ENCODE measurements around the gene ARID1A.

Gene ARID1A

GRCh38 chr1:26811057-26811456 is 115.2 kb downstream of the ARID1A start:
- no CpG with 5 or more reads among the region's 4 CpGs for WGBS, 2 donors (ENCODE audit: extremely low coverage in 2 of 2, insufficient read length in 2 of 2, insufficient replicate concordance in 1 of 2)

GRCh38 chr1:26811708-26812107 is 115.9 kb downstream of the ARID1A start:
- no peak overlapping the region for H3K4me3 ChIP-seq (ENCODE audit: low read length in 2 of 2)
- H3K36me3 ChIP-seq (replicated peaks in 1 of 2; ENCODE audit: control insufficient read depth in 2 of 2, insufficient read depth in 2 of 2, low read length in 2 of 2): no peaks in the 10 kb centered on the region
- H3K27ac ChIP-seq (replicated peaks; ENCODE audit: low read length): no peak overlapping the region
- H3K79me1 ChIP-seq (ENCODE audit: low read depth, low read length): no peaks in the 10 kb centered on the region
- peaks cover 0 to 2% of the 10 kb centered on the region in 2 donors for H3K9me3 ChIP-seq (replicated peaks in 1 of 2; ENCODE audit: control insufficient read depth in 2 of 2, insufficient read depth in 1 of 2, low read depth in 1 of 2, low read length in 2 of 2)
- no peak overlapping the region for H4K8ac ChIP-seq (ENCODE audit: low read depth, low read length)
- H3K18ac ChIP-seq (ENCODE audit: low read length): no peak overlapping the region
- no peak overlapping the region for H2AFZ ChIP-seq (ENCODE audit: low read length)
- no peak overlapping the region for H2BK120ac ChIP-seq (ENCODE audit: low read depth, low read length)
- no peak overlapping the region for H4K91ac ChIP-seq (ENCODE audit: low read depth, low read length, poor library complexity)
- H2BK5ac ChIP-seq (ENCODE audit: low read length): no peak overlapping the region
- H3K4me1 ChIP-seq (ENCODE audit: control insufficient read depth in 2 of 2, insufficient read depth in 1 of 2, low read depth in 1 of 2, low read length in 2 of 2): no peaks in the 10 kb centered on the region
- no peaks in the 10 kb centered on the region for H3K27me3 ChIP-seq (ENCODE audit: control insufficient read depth in 3 of 3, insufficient read depth in 3 of 3, low read depth in 1 of 3, low read length in 3 of 3)
- no peak overlapping the region for H2BK15ac ChIP-seq (ENCODE audit: low read length)
- H2BK12ac ChIP-seq (ENCODE audit: low read length): no peak overlapping the region
- H2AK5ac ChIP-seq (ENCODE audit: low read depth, low read length): no peak overlapping the region
- DNase-seq (ENCODE audit: low spot score): no peak
- no peak overlapping the region for H3K9ac ChIP-seq (ENCODE audit: low read depth, low read length, poor library complexity)
- H3K4ac ChIP-seq (ENCODE audit: low read length): no peak overlapping the region
- no peak overlapping the region for H3K23ac ChIP-seq (ENCODE audit: low read depth, low read length, poor library complexity)
- H3K4me2 ChIP-seq (ENCODE audit: insufficient read depth, low read length, poor library complexity, severe bottlenecking): no peak overlapping the region
- H3K14ac ChIP-seq (ENCODE audit: low read length): no peak overlapping the region

More at GRCh38 chr1:26811057-26811456, 115.2 kb downstream of the ARID1A start:
- Histone ChIP-seq H3K9ac (ENCODE audit: low read depth, low read length, poor library complexity) (no peak overlapping the region), H4K91ac (ENCODE audit: low read depth, low read length, poor library complexity) (no peak overlapping the region), H3K4me1 (ENCODE audit: control insufficient read depth in 2 of 2, insufficient read depth in 1 of 2, low read depth in 1 of 2, low read length in 2 of 2) (no peaks in the 10 kb centered on the region), H3K4me2 (ENCODE audit: insufficient read depth, low read length, poor library complexity, severe bottlenecking) (no peak overlapping the region), H3K27ac (replicated peaks; ENCODE audit: low read length) (no peak overlapping the region), H3K9me3 (replicated peaks in 1 of 2; ENCODE audit: control insufficient read depth in 2 of 2, insufficient read depth in 1 of 2, low read depth in 1 of 2, low read length in 2 of 2) (peaks cover 0 to 2% of the 10 kb centered on the region in 2 donors), H2BK5ac (ENCODE audit: low read length) (no peak overlapping the region), H3K23ac (ENCODE audit: low read depth, low read length, poor library complexity) (no peak overlapping the region), H3K4ac (ENCODE audit: low read length) (no peak overlapping the region), H3K14ac (ENCODE audit: low read length) (no peak overlapping the region), H2BK12ac (ENCODE audit: low read length) (no peak overlapping the region), H4K8ac (ENCODE audit: low read depth, low read length) (no peak overlapping the region), H3K79me1 (ENCODE audit: low read depth, low read length) (no peaks in the 10 kb centered on the region), H3K36me3 (replicated peaks in 1 of 2; ENCODE audit: control insufficient read depth in 2 of 2, insufficient read depth in 2 of 2, low read length in 2 of 2) (no peaks in the 10 kb centered on the region), H3K27me3 (ENCODE audit: control insufficient read depth in 3 of 3, insufficient read depth in 3 of 3, low read depth in 1 of 3, low read length in 3 of 3) (no peaks in the 10 kb centered on the region), H3K18ac (ENCODE audit: low read length) (no peak overlapping the region), H2AFZ (ENCODE audit: low read length) (no peak overlapping the region), H2BK15ac (ENCODE audit: low read length) (no peak overlapping the region), H2BK120ac (ENCODE audit: low read depth, low read length) (no peak overlapping the region), H2AK5ac (ENCODE audit: low read depth, low read length) (no peak overlapping the region), H3K4me3 (ENCODE audit: low read length in 2 of 2) (no peak overlapping the region)
- no peak for DNase-seq (ENCODE audit: low spot score)

GRCh38 chr1:26814377-26814776 is 118.6 kb downstream of the ARID1A start:
- H3K18ac ChIP-seq (ENCODE audit: low read length): no peak overlapping the region
- H3K23ac ChIP-seq (ENCODE audit: low read depth, low read length, poor library complexity): no peak overlapping the region
- H3K14ac ChIP-seq (ENCODE audit: low read length): no peak overlapping the region
- no peaks in the 10 kb centered on the region for H3K36me3 ChIP-seq (replicated peaks in 1 of 2; ENCODE audit: control insufficient read depth in 2 of 2, insufficient read depth in 2 of 2, low read length in 2 of 2)
- H2AFZ ChIP-seq (ENCODE audit: low read length): no peak overlapping the region
- H2BK15ac ChIP-seq (ENCODE audit: low read length): no peak overlapping the region
- no peak overlapping the region for H3K4me3 ChIP-seq (ENCODE audit: low read length in 2 of 2)
- no peak overlapping the region for H3K4me2 ChIP-seq (ENCODE audit: insufficient read depth, low read length, poor library complexity, severe bottlenecking)
- H2BK120ac ChIP-seq (ENCODE audit: low read depth, low read length): no peak overlapping the region
- H3K4me1 ChIP-seq (ENCODE audit: control insufficient read depth in 2 of 2, insufficient read depth in 1 of 2, low read depth in 1 of 2, low read length in 2 of 2): no peaks in the 10 kb centered on the region
- no peak overlapping the region for H2BK12ac ChIP-seq (ENCODE audit: low read length)
- no peak overlapping the region for H4K91ac ChIP-seq (ENCODE audit: low read depth, low read length, poor library complexity)
- no peak overlapping the region for H4K8ac ChIP-seq (ENCODE audit: low read depth, low read length)
- no peaks in the 10 kb centered on the region for H3K27me3 ChIP-seq (ENCODE audit: control insufficient read depth in 3 of 3, insufficient read depth in 3 of 3, low read depth in 1 of 3, low read length in 3 of 3)
- H2BK5ac ChIP-seq (ENCODE audit: low read length): no peak overlapping the region
- DNase-seq (ENCODE audit: low spot score): no peak
- H3K9me3 ChIP-seq (replicated peaks in 1 of 2; ENCODE audit: control insufficient read depth in 2 of 2, insufficient read depth in 1 of 2, low read depth in 1 of 2, low read length in 2 of 2): peaks cover 0 to 2% of the 10 kb centered on the region in 2 donors
- no peak overlapping the region for H2AK5ac ChIP-seq (ENCODE audit: low read depth, low read length)
- H3K9ac ChIP-seq (ENCODE audit: low read depth, low read length, poor library complexity): no peak overlapping the region
- no peak overlapping the region for H3K4ac ChIP-seq (ENCODE audit: low read length)
- H3K27ac ChIP-seq (replicated peaks; ENCODE audit: low read length): no peak overlapping the region
- no peaks in the 10 kb centered on the region for H3K79me1 ChIP-seq (ENCODE audit: low read depth, low read length)
- no CpG with 5 or more reads among the region's 2 CpGs for WGBS, 2 donors (ENCODE audit: extremely low coverage in 2 of 2, insufficient read length in 2 of 2, insufficient replicate concordance in 1 of 2)

DNA sequence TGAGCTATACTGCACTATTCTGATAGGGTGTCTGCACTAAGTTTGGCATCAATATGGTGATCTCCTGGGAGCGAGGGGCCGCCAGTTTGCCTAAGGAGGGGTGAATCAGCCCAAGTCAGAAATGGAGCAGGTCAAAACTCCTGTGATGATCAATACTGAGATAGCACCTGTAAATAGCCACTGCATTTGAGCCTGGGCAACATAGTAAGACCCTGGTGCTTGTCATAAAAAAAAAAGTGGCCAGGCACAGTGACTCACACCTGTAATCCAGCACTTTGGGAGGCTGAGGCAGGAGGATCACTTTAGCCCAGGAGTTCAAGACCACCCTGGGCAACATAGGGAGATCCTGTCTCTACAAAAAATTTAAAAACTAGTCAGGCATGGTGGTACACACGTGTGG is 119.1 kb downstream of the ARID1A start:
- no peak for DNase-seq (ENCODE audit: low spot score)
- WGBS, 2 donors (ENCODE audit: extremely low coverage in 2 of 2, insufficient read length in 2 of 2, insufficient replicate concordance in 1 of 2): no CpG with 5 or more reads among the region's 3 CpGs
- H4K8ac ChIP-seq (ENCODE audit: low read depth, low read length): no peak overlapping the region

More for the DNA sequence above, 119.1 kb downstream of the ARID1A start:
- Histone ChIP-seq H2BK15ac (ENCODE audit: low read length) (no peak overlapping the region), H3K9me3 (replicated peaks in 1 of 2; ENCODE audit: control insufficient read depth in 2 of 2, insufficient read depth in 1 of 2, low read depth in 1 of 2, low read length in 2 of 2) (peaks cover 0 to 2% of the 10 kb centered on the region in 2 donors), H4K91ac (ENCODE audit: low read depth, low read length, poor library complexity) (no peak overlapping the region), H2AFZ (ENCODE audit: low read length) (no peak overlapping the region), H3K27ac (replicated peaks; ENCODE audit: low read length) (no peak overlapping the region), H2BK12ac (ENCODE audit: low read length) (no peak overlapping the region), H3K27me3 (ENCODE audit: control insufficient read depth in 3 of 3, insufficient read depth in 3 of 3, low read depth in 1 of 3, low read length in 3 of 3) (no peaks in the 10 kb centered on the region), H3K36me3 (replicated peaks in 1 of 2; ENCODE audit: control insufficient read depth in 2 of 2, insufficient read depth in 2 of 2, low read length in 2 of 2) (no peaks in the 10 kb centered on the region), H3K9ac (ENCODE audit: low read depth, low read length, poor library complexity) (no peak overlapping the region), H3K23ac (ENCODE audit: low read depth, low read length, poor library complexity) (no peak overlapping the region), H3K4me3 (ENCODE audit: low read length in 2 of 2) (no peak overlapping the region), H3K4ac (ENCODE audit: low read length) (no peak overlapping the region), H3K18ac (ENCODE audit: low read length) (no peak overlapping the region), H2AK5ac (ENCODE audit: low read depth, low read length) (no peak overlapping the region), H2BK120ac (ENCODE audit: low read depth, low read length) (no peak overlapping the region), H3K4me2 (ENCODE audit: insufficient read depth, low read length, poor library complexity, severe bottlenecking) (no peak overlapping the region), H3K79me1 (ENCODE audit: low read depth, low read length) (no peaks in the 10 kb centered on the region), H3K4me1 (ENCODE audit: control insufficient read depth in 2 of 2, insufficient read depth in 1 of 2, low read depth in 1 of 2, low read length in 2 of 2) (no peaks in the 10 kb centered on the region), H2BK5ac (ENCODE audit: low read length) (no peak overlapping the region), H3K14ac (ENCODE audit: low read length) (no peak overlapping the region)
